HG02981 (cell line): Measurements from ENCODE around the gene ESYT2.

ENCODE experiments used
- ATAC-seq: cut with Tn5 transposase; IDR thresholded peaks from one replicate; pipeline ENCODE4 v1.9.1; 2021; ENCODE audit warnings: mild to moderate bottlenecking, moderate library complexity; ENCODE audit not compliant: unreplicated experiment

The ESYT2 gene

GRCh38 chr7:158774952-158775351 lies 54.4 kb downstream of the ESYT2 start:
- no peak for ATAC-seq

- ATAC-seq = no peak
Measured at GRCh38 chr7:158772916-158773315, 56.4 kb downstream of the ESYT2 start.

GRCh38 chr7:158771213-158771834 lies 58.0 kb downstream of the ESYT2 start:
- ATAC-seq = no peak

DNA sequence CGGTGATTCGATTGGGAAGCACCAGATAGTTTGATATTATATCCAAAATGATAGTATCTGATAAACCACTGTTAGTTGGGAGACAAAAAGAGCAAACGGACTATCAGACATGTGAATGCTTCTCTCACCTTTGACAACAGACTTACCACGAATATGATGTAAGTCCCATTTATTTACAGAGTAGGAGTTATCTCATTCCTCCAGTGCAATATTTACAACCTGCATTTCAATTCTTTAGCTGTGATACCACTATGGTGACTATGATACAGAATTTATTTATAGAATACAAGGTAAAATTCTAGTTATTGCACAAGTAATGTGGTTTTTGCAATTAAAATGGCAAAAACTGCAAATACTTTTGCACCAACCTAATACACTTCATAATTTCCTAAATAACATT lies 61.6 kb downstream of the ESYT2 start:
- no peak for ATAC-seq

DNA sequence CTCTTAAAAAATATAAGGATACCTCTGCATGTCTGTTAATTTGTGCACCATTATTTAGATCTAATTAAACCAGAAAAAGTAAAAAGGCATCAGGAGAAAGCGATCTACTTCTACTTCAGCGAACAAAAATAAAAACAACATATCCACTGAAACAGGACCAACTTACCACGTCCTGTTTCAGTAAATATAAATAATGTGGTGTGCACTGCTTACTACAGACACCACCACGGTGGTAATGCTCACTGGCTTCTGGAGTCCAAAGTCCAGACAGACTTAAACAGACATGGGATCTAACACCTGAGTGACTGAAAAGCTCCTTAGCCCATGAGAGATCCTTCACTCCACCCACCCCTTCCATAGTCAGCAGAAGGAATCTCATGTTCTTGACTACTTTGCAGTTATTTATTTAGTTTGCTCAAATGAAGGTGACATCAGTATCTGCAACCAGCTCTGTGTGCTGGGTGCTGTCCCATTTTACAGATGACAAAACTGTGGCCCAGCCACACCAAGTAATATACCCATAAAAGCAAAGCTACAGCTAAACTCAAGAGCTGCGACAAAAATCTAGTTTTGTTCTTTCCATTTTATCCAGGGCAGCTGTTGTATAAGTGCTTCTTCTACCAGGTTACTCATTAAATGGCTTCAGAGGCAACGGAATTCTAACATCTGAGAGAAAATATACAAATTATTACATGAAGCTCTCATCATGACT lies 62.6 kb downstream of the ESYT2 start:
- no peak for ATAC-seq

- no peak for ATAC-seq
Measured at GRCh38 chr7:158765020-158765419, 64.3 kb downstream of the ESYT2 start.

DNA sequence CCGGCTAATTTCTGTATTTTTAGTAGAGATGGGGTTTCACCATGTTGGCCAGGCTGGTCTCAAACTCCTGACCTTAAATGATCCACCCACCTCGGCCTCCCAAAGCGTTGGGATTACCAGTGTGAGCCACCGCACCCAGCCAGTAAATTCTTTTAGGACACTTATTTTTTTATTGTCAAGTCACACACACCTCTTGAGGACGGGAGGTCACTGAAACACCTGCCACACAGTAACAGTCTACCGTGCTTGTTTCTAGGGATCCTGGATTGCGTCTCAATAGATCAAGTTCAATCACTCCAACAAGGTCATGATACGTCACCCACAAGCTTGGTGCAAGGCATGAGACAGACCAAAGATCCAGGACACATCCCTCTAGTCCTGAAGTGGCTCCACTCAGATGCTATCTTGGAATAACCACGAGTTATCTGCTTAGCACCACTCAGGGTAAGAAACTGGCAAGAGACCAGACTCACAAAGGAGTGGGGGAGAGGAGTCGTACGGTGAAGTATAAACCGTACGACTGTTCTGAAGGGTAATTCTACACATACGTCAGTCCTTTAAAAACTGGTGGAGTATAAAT lies 65.8 kb downstream of the ESYT2 start:
- ATAC-seq = no peak

DNA sequence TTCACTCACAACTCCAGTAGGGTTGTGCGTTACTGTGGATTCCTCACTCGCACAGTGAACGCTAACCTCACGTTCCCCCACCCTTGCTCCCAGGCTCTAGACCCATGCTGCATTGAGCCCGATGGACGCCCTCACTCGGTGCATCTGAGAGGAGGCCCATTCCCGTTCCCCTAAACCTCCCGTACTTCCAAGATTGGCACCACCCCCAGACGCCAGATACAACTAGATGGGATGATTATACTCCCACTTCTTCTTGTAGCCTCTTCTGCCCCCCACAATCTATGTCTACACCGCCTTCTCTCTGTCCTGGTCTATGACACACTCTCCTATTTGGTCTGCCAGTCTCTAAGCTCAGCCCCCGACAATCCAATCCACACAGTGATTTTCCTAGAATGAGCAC lies 67.4 kb downstream of the ESYT2 start:
- no peak for ATAC-seq

DNA sequence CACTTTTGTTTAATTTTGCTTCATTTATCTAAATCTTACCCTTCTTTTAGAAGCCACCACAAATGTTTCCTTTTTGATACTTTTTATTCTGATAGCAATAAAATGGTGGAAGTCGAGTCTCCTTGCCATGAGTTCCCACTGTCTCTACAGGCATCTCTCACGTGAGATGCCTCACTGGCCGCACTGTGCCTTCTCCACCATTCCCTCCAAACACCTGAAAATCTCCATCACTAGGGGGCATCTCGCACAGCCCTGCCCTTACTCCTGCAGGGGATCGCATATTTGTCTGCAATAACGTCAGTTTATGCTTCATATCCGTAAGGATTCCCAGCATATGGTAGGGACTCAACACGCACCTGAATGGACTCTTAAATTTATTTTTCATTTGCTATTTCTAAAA lies 68.4 kb downstream of the ESYT2 start:
- ATAC-seq = no peak

- no peak for ATAC-seq
Measured at GRCh38 chr7:158760445-158760764, 68.9 kb downstream of the ESYT2 start.

GRCh38 chr7:158759749-158760444 lies 69.4 kb downstream of the ESYT2 start:
- ATAC-seq = no peak

DNA sequence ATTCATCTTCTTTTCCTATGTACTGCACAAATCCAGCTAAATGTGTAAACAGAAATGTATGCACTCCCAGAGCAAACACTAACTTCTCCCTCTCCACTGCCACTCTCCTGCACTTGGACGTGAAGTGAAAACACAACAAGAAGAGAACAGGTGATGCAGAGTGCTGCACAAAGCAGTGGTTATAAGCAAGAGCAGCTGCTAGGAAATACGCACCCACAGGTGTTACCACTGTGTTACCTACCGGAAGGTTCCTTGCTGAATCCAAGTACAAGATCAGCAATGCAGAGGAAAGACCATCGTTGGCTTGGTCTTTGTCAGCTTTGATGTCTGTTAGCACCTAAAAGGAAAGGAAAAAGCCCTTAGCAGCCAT lies 70.1 kb downstream of the ESYT2 start:
- no peak for ATAC-seq

DNA sequence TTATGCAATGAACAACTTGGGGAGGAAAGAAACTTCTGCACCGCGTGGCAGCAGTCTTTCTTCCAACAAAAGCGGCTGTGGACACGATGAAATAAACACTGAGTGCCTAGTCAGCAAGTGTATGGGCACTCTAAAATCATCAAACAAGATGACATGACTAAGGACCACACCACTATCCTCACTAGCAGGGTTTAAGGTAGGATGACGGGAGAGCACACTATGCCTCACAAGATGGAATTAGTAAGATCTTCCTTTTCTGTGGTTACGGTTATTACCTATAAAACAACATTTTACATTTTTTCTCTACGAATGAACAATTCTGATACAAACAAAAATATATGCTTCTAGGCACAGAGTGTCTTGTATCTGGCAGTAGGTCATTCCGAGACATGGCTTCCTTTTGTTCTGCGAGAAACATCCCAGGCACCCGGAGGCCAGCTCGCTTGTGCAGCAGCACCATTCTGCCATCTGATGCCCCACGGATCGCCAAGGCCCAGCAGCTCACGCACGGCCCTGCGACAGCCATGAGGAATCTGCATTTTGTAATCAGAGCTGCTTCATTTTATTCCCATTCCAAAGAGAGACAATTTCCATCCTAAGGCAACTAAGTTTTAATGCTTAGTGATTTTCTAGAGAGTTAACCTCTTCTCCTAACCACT lies 70.6 kb downstream of the ESYT2 start:
- ATAC-seq = no peak

DNA sequence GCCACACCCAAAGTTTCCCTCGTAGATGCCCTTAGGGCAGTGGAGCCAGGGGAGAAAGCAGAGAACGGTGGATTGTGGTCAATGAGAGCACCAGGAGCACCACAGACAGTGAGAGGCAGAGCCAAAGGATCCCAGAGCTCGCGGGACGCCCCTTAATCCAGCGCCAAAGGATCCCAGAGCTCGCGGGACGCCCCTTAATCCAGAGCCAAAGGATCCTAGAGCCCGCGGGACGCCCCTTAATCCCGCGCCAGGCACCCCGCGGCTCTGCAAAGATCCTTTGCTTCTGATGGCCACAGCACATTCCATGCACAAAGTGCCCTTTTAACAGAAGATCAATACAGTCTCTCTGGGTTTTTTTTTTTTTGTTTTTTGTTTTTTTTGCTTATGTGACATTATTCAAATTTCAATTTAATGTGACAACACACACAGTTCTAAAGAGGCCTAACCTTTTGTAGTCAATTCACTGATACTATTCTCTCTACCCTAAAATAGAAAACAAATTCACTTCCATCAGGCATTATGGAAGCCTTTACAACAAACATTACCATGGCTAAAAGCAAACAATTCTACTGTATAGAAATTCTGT lies 71.8 kb downstream of the ESYT2 start:
- no peak for ATAC-seq

DNA sequence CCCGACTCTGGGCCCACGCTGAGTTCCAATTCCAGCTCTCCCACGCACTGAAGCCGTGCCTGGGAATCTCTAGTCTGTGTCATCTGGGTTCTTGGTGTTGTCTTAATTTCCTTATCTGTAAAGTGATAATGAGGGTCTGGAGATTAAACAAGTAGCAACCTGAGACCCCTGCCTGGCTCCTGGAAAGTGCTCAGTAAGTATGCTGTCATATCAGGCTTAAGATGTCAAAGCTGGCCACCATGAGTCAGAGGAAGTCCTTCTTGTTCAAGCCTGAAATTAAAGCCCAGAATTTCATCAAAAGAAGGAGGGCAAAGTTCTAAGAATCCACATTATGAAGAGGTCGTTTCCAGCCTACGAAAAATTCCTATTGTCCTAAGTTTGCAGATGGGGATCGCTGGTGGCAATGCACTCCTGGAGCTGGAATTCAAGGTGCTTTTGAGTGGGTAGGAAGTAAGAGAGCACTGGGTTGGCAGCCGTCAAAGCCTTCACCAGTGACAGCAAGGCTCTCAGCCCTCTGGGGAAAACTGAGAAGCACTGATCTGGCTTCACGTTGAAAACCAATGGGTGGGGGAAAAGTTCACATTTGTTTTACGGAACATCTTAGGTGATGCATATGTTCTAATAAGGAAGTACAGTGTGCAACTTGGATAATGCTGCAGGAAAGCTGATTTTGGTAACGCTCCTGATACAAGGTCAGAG lies 74.4 kb downstream of the ESYT2 start:
- ATAC-seq = no peak

- ATAC-seq = no peak
Measured at GRCh38 chr7:158753900-158754299, 75.4 kb downstream of the ESYT2 start.

DNA sequence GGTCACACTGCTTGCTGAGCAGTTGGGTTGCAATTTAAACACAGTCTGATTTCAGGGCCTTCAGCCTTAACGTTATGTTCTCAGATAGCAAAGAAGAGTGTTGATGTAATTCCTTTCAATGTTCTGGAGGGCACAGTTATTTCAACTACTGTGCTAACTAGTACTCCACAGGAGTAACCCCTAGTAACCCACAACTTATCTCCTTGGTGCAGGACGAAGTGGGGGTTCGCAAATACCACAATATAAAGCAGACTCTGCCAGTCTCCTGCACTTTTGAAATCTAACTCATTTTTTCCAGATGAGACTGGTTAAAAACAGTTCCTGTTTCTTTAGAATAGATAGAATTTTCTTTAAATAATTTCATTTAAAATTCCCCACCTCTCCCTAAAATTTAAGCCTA lies 77.6 kb downstream of the ESYT2 start:
- no peak for ATAC-seq

GRCh38 chr7:158751199-158751598 lies 78.1 kb downstream of the ESYT2 start:
- ATAC-seq = no peak

- no peak for ATAC-seq
Measured at GRCh38 chr7:158750702-158751101, 78.6 kb downstream of the ESYT2 start.

DNA sequence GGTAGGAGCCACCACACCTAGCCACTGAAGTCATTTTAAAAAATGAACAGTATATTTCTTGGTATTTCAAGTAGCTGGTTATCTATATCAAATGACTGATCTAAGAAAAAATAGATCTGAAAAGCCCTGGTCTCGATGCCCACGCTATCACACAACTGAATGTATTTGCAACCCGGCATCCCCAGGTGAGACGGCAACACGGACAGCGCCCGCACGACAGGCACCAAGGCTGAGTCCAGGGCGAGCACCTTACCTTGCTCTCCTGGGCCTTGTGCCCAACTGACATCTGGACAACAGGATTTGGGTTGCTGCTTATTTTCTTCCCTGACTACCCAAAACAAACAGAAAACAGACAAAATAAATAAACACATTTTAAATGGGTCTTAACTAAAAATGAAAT lies 79.9 kb downstream of the ESYT2 start:
- no peak for ATAC-seq

GRCh38 chr7:158748335-158748734 lies 81.0 kb downstream of the ESYT2 start:
- no peak for ATAC-seq
